Testis (tissue), 2 donors: ENCODE results near the gene KLHDC10.

ENCODE experiments used
- POLR2A ChIP-seq: fragments of 450-650 bp; IDR thresholded peaks from one replicate; pipeline ENCODE4 v1.6.1; 2017; ENCODE audit warnings: antibody characterized with exemption, mild to moderate bottlenecking, moderate library complexity
- TF ChIP-seq, protein P1 (sequence below), 3 experiments: fragments of 450-650 bp in 2 of 3; fragments of 200-600 bp in 1 of 3; sonication (generic) in 1 of 3; IDR thresholded peaks; one replicate each; pipeline ENCODE4 v1.5.1; 2016 to 2019; ENCODE audit warnings: antibody characterized with exemption in 3 of 3, mild to moderate bottlenecking in 2 of 3, moderate library complexity in 1 of 3

DNA sequence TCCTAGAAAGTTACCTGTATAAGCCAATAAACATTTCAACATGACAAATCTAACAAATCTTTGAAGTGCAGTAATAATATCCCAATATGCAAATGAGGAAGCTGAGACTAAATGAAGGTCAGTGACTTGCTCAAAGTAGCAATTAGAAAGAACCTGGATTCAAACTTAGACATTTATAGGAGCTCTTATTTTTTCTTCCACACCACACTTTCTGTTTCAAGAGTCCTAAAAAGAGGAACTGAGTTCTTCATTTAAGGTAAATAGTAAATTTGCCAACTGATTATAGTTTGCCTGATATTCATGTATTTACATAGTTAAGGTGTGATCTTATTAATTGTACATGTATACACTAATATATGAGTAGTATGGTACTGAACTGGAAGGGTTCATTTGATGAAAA, 44.0 kb downstream of the KLHDC10 start:
- no peak for TF ChIP-seq POLR2A
- TF ChIP-seq, protein P1, sequence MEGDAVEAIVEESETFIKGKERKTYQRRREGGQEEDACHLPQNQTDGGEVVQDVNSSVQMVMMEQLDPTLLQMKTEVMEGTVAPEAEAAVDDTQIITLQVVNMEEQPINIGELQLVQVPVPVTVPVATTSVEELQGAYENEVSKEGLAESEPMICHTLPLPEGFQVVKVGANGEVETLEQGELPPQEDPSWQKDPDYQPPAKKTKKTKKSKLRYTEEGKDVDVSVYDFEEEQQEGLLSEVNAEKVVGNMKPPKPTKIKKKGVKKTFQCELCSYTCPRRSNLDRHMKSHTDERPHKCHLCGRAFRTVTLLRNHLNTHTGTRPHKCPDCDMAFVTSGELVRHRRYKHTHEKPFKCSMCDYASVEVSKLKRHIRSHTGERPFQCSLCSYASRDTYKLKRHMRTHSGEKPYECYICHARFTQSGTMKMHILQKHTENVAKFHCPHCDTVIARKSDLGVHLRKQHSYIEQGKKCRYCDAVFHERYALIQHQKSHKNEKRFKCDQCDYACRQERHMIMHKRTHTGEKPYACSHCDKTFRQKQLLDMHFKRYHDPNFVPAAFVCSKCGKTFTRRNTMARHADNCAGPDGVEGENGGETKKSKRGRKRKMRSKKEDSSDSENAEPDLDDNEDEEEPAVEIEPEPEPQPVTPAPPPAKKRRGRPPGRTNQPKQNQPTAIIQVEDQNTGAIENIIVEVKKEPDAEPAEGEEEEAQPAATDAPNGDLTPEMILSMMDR (IDR thresholded peaks at IDR 0.05): no peak
